Stimulated activated CD4-positive, alpha-beta T cell treated with anti-CD3 and anti-CD28 coated beads, TNF-alpha, amount 100 ng/mL, for 1 hour (primary cell): ENCODE measurements around the gene CEP350.
A peak's percentile ranks its signal among the peaks of the same experiment; 100 is the strongest.
"Not testable (repeated sequence)": the region's sequence is repeated elsewhere in the genome, so short reads cannot be mapped to it uniquely, and the experiment has no call there.

Experiments used
- DNase-seq, 3 donors: peaks; one replicate each; pipeline ENCODE4 v3.0.0-alpha.2; 2020; ENCODE audit warnings: low read depth in 3 of 3, low spot score in 1 of 3

Gene CEP350

DNA sequence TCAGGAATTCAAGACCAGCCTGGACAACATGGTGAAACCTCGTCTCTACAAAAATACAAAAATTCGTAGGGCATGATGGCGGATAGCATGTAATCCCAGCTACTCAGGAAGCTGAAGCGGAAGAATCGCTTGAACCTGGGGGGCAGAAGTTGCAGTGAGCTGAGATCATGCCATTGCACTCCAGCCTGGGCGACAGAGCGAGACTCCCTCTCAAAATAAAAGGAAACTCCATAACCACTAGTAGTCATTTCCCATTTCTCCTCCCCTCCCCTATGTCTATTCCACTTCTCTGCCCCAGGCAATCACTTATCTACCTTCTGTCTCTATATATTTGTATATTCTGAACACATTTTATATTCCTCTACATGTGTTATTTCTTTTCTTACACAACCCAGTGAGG, 4.0 kb upstream of the CEP350 start:
- DNase-seq = no peak

DNA sequence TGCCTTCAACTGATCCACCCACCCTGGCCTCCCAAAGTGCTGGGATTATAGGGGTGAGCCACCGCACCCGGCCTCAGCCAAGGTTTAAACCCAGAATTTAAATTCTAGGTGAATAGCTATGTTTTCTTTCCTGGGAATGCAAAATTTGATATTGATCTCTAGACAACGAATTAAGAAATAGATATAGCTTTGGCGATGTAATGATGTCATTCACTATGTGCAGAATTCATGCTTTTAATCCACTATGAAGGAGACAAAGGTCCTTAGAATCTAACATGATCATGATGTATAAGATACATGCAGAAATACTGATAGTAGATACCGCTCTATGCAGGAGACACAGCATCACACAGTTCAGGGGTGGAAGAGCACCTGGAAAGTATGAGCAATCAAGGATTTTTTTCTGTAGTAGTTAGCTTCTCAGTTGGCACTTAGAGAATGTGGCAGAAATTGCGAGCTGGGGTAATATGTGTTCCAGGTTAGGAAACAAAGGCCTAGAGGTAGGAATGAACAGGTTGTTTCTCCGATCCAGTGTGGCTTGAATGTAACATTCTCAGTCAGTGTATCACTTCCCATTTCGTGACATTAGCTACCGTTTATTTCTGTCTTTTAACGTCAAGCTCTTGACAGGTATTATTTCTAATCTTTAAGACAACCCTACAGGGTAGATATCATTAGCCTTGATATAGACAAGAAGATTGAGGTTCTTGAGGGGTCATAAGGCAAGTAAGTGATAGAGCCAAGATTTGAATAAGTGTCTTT, 3.0 kb upstream of the CEP350 start:
- DNase-seq = no peak

DNA sequence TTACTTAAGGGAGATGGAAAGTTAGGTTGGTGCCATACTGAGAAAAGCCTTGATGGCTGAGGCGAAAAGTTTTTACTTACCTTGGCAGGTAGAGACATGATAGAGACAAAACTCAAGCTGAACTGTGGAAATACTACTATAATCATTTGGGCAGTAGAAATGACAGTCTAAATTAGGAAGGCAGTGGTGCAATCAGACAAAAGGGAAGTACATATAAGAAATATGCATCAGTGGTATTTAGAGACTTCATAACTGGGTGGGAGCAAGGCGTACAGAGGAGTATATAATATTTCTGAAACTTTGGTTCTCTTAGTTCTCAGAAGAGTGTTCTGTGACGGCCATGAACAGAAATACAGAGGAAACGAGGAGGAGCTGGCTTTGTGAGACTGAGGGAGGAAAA, 2.4 kb upstream of the CEP350 start:
- DNase-seq = no peak

DNA sequence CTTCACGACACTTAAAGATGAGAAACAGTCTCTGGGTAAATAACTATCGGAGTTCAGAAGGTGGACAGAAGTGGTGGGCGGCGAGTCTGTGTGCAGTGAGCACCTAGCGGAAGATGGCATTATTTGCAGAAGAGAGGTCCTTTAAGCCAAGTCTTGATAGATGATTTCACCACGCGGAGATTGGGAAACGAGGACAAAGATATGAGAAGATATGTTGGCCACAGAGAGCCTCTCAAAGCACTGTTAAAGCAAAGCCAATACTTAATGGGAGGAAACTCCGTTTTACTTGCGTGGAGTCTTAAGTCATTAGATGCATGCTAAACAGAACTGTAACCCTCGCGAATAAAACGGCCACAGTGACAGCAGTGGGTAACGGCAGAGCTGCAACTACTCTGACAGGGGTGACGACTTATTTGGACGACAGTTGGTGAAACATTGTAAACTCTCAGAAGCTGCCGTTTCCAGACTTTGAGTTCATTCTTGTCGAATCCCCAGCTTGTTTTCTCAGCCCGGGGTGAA, 577 bp upstream of the CEP350 start:
- peak in 1 of 3 donors; percentile 12 for DNase-seq

DNA sequence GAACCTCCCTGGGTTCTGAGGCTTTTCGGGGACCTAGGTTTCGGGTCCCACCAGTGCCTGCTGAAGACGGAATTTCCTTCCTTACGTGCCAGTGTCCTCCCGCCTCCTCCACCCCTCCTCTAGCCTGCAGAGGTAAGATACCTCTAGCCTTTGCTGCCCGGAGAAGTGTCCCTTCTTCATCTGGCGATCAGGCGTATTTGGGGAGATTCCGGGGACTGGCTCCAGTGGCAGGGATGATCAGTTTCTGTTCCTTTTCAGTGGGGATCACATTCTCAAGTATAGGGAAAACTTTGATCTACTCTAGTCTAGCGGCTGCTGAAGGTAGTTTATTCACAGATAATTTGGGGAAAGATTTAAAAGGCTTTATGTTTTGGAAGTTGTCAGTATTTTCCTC, 674 bp downstream of the CEP350 start:
- no peak for DNase-seq

DNA sequence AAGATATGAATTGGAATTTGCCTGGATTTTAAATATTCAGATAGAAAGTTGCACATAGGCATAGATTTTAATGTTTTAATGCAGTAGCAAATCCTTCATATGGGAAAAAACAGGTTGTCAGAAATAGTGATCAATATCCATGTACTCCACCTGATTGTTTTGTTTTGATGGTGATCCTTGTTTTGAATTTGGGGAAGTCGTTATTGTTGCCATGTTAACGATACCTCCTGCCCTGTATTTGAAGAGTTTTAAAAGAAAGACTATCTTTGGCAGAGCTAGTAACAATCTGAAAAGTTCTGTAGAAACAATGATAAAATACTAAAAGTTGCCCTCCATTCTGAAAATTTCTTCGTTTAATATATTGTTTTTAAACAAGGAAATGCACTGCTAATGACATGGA, 1.1 kb downstream of the CEP350 start:
- no peak for DNase-seq

DNA sequence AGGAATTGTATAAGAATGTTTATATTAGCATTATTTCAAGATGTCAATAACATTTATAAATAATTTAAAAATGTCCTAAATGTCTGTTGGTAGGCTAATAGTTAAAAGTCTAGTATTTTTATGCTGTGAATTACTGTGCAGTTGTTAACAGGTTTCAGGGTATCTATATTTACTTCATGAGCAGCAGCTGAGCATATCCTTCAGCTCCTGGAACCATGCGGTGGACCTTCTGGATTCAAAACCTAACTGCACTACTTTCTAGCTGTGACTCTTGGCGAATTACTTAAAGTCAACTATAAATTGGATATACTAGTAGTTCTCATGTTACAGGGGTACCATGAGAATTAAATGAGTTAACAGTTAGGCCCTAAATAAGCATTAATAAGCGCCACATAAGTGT, 3.7 kb downstream of the CEP350 start:
- DNase-seq = no peak

DNA sequence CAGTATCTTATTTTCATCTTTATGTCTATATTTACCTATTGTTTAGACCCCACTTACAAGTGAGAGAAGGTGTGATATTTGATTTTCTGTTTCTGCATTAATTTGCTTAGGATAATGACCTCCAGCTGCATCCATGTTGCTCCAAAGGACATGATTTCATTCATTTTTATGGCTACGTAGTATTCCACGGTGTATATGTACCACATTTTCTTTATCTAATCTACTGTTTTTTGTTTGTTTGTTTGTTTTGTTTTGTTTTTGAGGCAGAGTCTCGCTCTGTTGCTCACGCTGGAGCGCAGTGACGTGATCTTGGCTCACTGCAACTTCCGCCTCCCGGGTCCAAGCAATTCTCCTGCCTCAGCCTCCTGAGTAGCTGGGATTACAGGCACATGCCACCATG, 7.6 kb downstream of the CEP350 start:
- DNase-seq = not testable (repeated sequence)

DNA sequence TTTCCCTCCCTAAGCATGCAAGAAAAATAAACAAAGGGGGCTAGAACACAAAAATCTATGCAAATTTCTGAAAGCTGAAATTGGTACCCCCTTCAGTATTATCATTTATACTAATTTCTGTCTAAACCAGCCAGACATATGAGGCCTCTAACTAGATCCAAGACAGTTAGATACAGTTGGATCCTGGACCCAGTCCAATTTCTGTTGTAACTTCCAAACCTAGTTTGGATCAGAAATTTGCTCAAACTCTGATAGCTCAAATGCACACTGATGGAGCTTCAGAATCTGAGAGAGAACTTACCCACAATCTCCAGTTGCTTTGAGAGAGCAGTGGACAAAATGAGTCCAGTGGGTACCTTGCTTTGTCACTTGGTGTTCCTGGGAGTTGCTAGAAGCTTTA, 11.9 kb downstream of the CEP350 start:
- DNase-seq = no peak

DNA sequence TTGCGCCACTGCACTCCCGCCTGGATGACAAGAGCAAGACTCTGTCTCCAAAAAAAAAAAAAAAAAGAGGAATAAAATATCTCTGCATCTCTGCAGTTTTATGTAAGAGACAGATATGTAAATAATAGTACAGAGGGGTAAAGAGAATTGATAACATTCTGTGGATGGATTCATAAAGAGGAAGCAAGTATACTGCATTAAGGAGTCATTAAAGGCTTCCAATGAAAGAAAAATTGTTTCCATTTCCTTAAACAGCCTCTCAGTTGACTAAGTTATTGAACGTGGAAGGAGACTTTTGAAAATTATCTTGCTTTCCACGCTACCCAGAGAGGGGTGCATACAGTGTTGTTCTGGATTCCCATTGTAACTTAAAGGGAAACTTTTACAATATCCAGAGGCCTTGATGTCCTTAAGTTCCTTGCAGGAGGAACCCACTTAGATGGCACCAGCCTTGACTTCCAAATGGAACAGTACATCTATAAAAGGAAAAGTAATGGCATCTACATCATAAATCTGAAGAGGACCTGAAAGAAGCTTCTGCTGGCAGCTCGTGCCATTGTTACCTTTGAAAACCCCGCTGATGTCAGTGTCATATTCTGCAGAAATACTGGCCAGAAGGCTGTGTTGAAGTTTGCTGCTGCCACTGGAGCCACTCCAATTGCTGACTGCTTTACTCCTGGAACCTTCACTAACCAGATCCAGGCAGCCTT, 13.8 kb downstream of the CEP350 start:
- DNase-seq = no peak

DNA sequence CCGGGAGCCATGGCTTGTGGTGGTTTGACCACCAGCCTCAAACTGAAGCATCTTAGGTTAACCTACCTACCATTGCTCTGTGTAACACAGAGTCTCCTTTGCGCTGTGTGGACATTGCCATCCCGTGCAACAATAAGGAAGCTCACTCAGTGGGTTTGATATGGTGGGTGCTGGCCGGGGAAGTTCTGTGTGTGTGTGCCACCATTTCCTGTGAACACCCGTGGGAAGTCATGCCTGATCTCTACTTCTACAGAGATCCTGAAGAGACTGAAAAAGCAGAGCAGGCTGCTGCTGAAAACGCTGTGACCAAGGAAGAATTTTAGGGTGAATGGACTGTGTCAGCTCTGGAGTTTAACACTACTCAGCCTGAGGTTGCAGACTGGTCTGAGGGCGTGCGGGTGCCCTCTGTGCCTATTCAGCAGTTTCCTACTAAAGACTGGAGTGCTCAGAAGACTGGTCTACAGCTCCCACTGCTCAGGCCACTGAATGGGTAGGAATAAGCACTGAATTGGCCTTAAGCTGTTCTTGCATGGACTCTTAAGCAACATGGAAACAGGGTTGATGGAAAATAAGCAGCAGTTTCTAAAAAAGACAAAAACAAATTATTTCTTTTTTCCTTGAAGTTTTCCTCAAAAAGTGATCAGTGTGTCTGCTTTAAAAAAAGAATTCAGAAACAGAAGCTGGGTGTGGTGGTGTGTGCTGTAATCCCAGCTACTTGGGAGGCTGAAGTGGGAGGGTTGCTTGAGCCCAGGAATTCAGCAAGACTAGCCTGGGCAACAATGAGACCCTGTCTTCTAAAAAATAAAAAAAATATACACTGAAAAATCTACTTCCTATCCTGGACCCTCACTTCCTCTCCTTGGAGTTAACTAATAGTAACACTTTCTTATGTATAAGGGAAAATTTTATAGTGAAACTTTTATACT, 14.6 kb downstream of the CEP350 start:
- no peak for DNase-seq

DNA sequence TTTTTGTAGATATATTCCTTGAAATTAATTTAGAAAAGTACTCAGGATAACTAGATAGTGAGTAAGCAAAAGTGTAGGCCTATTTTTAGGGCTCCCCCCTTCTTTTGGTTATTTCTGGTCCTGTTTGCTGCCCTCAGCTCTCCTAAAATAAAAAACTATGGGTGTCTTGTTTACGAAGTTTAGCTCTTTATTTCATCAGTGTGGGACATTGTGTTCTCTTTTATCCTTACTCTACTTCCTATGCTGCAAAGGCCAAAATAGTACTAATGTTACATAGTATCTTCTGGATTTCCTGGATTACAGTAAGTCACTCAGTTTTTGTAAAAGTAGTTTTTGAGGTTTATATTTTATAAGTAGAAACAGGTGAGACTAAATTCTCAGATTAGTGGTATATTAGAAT, 15.4 kb downstream of the CEP350 start:
- no peak for DNase-seq

DNA sequence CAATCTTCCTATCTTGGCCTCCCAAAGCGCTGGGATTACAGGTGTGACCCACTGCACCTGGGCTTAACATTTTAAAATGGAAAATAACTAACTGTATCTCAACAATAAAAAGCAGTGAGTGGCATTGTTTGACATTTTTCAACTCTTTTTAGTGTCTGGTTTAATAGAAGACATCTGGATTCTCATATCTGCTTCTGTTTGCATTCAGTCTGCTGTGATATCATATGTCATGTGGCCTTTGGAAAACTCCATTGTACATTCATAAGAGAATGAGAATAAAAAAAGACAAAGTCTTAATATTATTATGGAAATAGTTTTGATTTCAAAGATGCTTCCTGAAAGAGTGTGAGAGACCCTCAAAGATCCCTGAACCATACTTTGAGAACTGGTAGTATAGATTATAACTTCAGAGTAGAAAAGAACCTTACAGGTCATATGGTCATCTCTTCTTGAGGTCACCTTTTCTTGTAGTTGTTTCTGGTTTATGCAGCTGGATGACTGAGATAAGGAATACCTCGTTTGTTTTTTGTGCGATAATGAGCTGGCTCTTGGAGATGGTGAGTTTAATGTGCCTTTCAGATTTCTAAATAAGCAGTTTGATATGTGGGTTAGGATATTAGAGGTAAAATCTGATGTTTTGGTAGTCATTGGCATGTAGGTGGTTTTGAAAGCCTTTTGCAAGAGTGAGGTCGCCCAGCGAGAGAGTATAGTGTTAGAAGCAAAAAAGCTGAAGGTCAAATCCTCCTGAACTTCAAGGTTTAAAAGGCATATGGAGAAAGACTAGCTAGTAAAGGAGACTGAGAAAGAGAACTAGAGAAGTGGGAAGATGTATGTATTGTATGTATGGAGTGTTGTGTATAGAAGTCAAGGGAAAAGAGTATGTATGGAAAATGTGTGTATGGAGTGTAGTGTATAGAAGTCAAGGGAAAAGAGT, 17.2 kb downstream of the CEP350 start:
- DNase-seq = no peak

DNA sequence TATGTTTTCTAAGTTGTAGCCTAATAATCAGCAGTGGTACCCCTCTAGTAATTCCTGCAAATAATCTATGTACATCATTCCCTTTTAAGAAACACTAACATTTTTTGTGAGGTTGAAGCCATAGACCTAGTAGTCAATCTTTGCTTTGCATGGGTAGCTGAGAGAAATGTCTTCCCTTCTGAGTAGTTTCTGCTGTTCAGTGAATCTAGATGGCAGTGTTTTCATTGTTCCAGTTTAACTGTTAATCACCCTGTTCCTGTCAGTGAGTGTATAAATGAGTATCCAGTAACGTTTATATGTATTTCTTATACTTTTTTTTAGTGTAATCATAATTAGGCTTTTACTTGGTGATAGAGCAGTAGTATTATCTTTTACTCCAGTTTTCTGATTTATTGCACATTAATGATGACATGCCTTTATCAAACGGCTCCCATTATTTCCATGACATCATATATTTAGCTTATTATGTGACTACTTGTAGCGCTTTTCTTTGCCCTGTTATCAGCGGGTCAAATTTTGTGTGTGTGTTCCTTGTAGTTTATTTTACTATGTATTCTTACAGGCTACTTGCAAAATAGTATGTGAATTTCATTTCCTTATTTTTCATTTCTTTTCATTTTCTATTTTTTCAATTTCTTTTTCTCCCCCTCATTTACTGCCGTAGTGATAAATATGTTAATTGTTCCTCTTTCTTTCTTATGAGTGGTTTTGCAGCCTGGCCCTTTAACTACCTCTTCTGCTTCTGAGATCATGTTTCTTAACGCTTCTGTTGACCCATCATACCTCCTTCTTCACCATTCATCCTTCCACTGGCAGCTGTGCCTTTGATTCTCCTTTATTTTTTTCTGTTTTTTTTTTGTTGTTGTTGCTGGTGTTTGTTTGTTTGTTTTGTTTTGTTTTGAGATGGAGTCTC, 18.8 kb downstream of the CEP350 start:
- DNase-seq = no peak

DNA sequence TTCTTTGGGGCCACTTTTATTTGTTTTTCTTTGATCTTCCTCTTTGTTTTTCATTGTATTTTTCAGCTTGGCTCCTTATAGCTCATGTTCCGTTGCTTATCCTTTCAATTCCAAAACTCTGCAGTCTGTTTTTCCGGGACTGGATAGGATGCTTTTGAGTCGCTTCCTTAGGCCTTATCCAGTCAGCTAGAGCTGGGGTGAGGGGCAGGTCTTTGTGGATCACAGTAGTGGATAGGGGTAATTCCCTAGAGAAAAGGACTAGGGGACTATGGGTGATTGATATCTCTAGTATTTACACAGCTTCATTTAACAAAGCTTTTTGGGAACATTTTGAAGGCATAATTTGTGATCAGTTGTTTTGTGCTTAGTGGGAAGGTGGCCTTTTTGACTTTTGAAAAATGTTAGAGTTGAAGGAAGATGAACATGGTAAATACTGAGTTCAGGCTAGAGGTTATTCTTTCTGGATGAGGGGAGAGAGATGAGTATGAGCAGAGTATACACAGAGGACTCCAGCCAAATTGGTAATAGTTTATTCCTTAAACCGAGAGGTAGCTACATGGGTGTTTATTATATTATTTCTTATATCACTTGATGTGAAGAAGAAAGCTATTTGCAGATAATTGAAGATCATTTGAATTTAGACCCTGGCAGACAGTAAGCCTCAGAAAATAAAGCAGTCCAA, 22.5 kb downstream of the CEP350 start:
- no peak for DNase-seq

DNA sequence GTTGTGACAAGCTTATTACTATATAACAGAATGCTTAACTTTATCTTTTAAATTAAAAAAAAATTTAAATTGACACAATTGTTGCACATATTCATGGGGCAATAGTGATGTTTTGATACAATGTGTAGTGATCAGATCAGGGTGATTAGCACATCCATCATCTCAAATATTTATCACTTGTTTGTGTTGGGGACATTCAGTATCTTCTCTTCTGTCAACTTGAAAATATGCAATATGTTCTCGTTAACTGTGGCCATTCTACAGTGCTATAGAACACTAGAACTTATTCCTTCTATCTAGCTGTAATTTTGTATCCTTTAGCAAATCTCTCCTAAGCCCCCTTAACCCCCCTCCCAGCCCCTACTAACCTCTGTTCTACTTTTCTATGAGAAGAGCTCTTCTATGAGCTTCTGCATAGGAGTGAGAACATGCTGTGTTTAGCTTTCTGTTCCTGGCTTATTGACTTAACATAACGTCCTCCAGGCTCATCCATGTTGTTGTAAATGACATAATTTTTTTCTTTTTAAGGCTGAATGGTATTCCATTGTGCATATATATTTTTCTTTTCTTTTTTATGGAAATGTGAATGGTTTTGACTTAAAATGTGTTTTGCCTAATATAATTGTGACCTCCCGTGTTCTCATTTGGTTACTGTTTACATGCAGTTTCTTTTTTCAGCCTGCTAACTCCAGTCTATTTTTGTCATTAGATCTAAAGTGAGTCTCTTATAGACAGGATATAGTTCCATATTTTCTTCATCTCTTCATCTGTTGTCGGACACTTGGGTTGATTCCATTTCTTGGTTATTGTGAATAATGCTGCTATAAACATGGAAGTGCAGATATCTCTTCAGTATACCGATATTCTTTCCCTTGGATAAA, 23.8 kb downstream of the CEP350 start:
- DNase-seq = no peak

DNA sequence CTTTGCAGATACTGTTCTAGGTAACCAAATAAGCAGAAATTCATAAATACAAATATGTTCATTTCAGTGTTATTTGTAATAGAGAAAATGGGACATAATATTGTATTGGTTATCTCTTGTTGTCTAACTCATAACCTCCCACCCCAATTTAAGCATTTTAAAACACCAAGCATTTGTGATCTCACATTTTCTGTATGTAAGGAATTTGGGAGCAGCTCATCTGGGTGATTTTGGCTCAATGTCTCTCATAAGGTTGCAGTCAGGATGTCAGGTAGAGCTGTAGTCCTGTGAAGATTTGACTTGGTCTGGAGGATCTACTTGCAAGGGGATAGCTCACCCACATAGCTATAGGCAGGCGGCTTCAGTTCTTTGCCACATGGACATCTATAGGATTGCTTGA, 29.5 kb downstream of the CEP350 start:
- no peak for DNase-seq

DNA sequence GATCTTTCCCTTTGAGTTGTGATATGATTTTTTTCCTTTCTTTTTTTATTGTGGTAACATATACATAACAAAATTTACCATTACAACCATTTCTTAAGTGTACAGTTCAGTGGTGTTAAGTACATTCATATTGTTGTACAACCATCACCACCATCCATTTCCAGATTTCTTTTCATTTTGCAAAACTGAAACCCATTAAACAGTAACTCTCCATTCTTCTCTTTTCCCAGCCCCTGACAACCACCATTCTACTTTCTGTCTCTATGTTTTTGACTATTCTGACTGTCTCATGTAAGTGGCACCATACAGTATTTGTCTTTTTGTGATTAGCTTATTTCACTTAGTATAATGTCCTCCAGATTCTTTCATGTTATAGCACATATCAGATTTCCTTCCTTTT, 30.3 kb downstream of the CEP350 start:
- no peak for DNase-seq
